ENCODE data around the gene GPC4. TPM values are rescaled to one million over a fixed set of nuclear protein-coding genes. Genes with fewer than 3 reads are reported as not detected.
"Not testable (repeated sequence)": the region's sequence is repeated elsewhere in the genome, so short reads cannot be mapped to it uniquely, and the experiment has no call there.

The GPC4 gene
- total RNA-seq, 1 donor from 2014 or later = 32.8 TPM

DNA sequence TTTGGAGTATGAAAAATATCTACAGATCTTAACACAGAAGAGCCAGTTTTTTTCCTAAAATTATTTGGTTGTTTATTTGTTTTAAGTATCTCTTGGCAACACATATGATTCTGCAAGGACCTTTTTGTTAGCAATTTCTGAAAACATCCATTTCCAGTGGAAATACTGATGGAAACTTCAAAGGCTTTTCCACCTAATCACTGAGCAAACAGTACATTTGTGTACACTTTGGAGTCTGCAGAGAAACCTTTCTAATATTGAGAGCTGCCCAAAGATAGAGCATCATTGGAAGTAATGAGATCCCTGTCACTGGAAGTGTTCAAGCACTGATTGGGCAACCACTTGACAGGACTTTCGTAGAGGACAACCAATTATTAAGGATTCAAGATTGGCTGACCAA is 127.4 kb downstream of the GPC4 start:
- DNase-seq = no peak
- H3K27ac Mint-ChIP-seq (ENCODE audit: unreplicated experiment) = no peak overlapping the region
- no peaks in the 10 kb centered on the region for H3K36me3 Mint-ChIP-seq (ENCODE audit: unreplicated experiment)
- no peak overlapping the region for H3K4me3 Mint-ChIP-seq (ENCODE audit: unreplicated experiment)
- TF ChIP-seq, protein P1, sequence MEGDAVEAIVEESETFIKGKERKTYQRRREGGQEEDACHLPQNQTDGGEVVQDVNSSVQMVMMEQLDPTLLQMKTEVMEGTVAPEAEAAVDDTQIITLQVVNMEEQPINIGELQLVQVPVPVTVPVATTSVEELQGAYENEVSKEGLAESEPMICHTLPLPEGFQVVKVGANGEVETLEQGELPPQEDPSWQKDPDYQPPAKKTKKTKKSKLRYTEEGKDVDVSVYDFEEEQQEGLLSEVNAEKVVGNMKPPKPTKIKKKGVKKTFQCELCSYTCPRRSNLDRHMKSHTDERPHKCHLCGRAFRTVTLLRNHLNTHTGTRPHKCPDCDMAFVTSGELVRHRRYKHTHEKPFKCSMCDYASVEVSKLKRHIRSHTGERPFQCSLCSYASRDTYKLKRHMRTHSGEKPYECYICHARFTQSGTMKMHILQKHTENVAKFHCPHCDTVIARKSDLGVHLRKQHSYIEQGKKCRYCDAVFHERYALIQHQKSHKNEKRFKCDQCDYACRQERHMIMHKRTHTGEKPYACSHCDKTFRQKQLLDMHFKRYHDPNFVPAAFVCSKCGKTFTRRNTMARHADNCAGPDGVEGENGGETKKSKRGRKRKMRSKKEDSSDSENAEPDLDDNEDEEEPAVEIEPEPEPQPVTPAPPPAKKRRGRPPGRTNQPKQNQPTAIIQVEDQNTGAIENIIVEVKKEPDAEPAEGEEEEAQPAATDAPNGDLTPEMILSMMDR (IDR thresholded peaks at IDR 0.05; ENCODE audit: partially characterized antibody, unreplicated experiment) = no peak
- H3K4me1 Mint-ChIP-seq (ENCODE audit: low read depth, unreplicated experiment) = no peaks in the 10 kb centered on the region
- H3K9me3 Mint-ChIP-seq (ENCODE audit: unreplicated experiment) = no peaks in the 10 kb centered on the region
- no peaks in the 10 kb centered on the region for H3K27me3 Mint-ChIP-seq (ENCODE audit: unreplicated experiment)

DNA sequence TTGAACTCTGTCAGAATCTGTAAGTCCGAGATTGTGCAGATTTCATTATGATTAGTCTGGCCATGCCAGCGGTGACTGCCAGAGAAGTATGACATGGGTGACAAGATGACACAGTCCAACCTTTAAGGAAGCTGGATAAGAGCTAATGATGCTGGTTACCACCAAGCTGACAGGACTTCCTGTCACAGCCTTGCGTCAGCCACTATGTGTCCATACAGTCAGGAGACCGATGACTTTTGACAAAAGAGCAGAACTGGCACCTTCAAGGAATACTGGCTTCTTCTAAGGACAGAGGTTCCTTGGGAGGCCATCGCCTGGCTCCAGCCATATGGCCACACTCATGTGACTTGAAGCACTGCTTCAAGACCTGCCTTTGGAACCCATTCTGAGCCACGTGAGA is 129.9 kb downstream of the GPC4 start:
- Mint-ChIP-seq H3K27me3 (ENCODE audit: unreplicated experiment) (no peaks in the 10 kb centered on the region), H3K9me3 (ENCODE audit: unreplicated experiment) (peaks cover 6% of the 10 kb centered on the region), H3K4me1 (ENCODE audit: low read depth, unreplicated experiment) (no peaks in the 10 kb centered on the region), H3K27ac (ENCODE audit: unreplicated experiment) (no peak overlapping the region), H3K36me3 (ENCODE audit: unreplicated experiment) (no peaks in the 10 kb centered on the region), H3K4me3 (ENCODE audit: unreplicated experiment) (no peak overlapping the region)
- no peak for DNase-seq
- TF ChIP-seq, protein P1 (IDR thresholded peaks at IDR 0.05; ENCODE audit: partially characterized antibody, unreplicated experiment) = no peak

DNA sequence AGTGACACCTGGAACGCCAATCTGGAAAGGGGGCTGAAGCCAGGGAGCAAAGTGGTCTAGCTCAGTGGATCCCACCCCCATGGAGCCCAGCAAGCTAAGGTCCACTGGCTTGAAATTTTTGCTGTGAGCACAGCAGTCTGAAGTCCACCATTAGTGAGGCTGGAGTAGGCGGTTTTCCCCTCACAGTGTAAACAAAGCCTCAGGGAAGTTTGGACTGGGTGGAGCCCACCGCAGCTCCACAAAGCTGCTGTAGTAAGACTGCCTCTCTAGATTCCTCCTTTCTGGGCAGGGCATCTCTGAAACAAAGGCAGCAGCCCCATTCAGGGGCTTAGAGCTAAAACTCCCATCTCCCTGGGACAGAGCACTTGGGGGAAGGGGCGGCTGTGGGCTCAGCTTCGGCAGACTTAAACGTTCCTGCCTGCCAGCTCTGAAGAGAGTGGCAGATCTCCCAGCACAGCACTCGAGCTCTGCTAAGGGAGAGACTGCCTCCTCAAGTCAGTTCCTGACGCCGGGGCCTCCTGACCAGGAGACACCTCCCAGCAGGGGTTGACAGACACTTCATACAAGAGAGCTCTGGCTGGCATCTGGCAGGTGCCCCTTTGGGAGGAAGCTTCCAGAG is 136.1 kb downstream of the GPC4 start:
- not testable (repeated sequence) for H3K36me3 Mint-ChIP-seq (ENCODE audit: unreplicated experiment); H3K27me3 Mint-ChIP-seq (ENCODE audit: unreplicated experiment); H3K4me1 Mint-ChIP-seq (ENCODE audit: low read depth, unreplicated experiment); H3K4me3 Mint-ChIP-seq (ENCODE audit: unreplicated experiment); H3K9me3 Mint-ChIP-seq (ENCODE audit: unreplicated experiment); H3K27ac Mint-ChIP-seq (ENCODE audit: unreplicated experiment); DNase-seq

DNA sequence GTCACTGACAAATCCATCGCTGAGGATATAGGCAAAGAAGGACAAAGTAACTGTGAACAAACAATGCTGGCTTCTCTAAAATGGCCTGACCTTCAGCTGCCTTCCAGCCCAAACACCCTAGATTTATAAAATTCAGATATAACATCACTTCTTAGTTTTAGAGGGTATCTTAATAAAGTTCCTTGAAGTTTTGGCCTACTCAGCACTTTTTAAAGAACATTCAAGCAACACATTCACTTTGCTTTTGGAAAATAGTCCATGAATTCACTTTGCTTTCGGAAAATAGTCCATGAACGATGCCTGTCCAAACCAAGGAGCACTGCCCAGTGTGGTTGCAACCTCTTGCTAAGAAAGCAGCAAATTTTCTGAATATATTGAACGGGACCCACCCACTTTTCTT is 142.1 kb downstream of the GPC4 start:
- no peaks in the 10 kb centered on the region for H3K4me1 Mint-ChIP-seq (ENCODE audit: low read depth, unreplicated experiment)
- no peak overlapping the region for H3K4me3 Mint-ChIP-seq (ENCODE audit: unreplicated experiment)
- TF ChIP-seq, protein P1 (IDR thresholded peaks at IDR 0.05; ENCODE audit: partially characterized antibody, unreplicated experiment) = no peak
- H3K27ac Mint-ChIP-seq (ENCODE audit: unreplicated experiment) = no peak overlapping the region
- H3K9me3 Mint-ChIP-seq (ENCODE audit: unreplicated experiment) = no peaks in the 10 kb centered on the region
- no peaks in the 10 kb centered on the region for H3K27me3 Mint-ChIP-seq (ENCODE audit: unreplicated experiment)
- H3K36me3 Mint-ChIP-seq (ENCODE audit: unreplicated experiment) = peaks cover 6% of the 10 kb centered on the region
- DNase-seq = no peak

DNA sequence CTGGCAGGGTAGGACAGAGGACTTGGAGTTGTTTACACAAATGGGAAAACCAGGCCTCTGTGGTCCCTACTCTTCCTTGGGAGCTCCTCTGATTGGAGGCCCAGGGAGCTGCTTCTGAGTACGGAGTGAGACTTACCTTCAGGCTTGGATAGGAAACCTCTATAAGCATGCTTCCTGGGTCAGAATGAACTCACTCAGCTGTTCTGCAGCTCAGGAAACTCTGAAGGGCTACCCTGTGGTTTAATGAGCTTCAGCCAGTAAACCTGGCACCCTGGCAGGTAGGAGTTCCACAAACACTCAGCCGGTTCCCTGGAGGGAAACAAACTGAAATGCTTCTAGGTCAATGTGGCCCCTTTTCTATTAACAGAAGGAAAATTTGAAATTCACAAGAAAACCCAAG is 146.1 kb downstream of the GPC4 start:
- no peaks in the 10 kb centered on the region for H3K9me3 Mint-ChIP-seq (ENCODE audit: unreplicated experiment)
- no peaks in the 10 kb centered on the region for H3K36me3 Mint-ChIP-seq (ENCODE audit: unreplicated experiment)
- no peaks in the 10 kb centered on the region for H3K4me1 Mint-ChIP-seq (ENCODE audit: low read depth, unreplicated experiment)
- DNase-seq = no peak
- TF ChIP-seq, protein P1 (IDR thresholded peaks at IDR 0.05; ENCODE audit: partially characterized antibody, unreplicated experiment) = no peak
- H3K27ac Mint-ChIP-seq (ENCODE audit: unreplicated experiment) = no peak overlapping the region
- no peak overlapping the region for H3K4me3 Mint-ChIP-seq (ENCODE audit: unreplicated experiment)
- H3K27me3 Mint-ChIP-seq (ENCODE audit: unreplicated experiment) = no peaks in the 10 kb centered on the region
